Lung (tissue), 12 donors: ENCODE data around the gene SULF2. TPM values are rescaled to one million over a fixed set of nuclear protein-coding genes. Genes with fewer than 3 reads are reported as not detected.
A peak's percentile ranks its signal among the peaks of the same experiment; 100 is the strongest.

Experiments
- ATAC-seq: fragments of 200-7000 bp; cut with Tn5 transposase; one replicate; pipeline ENCODE4 v1.9.1; 2020; ENCODE audit warnings: moderate number of reproducible peaks; ENCODE audit not compliant: insufficient read depth, low FRiP score
- DNase-seq, 3 donors: peaks; one replicate each; pipeline ENCODE4 v3.0.0-alpha.2; 2013 to 2017
- H3K27ac ChIP-seq, 2 donors: one replicate each; pipeline ENCODE4 v1.5.1; 2013; ENCODE audit warnings: mild to moderate bottlenecking in 2 of 2, moderate library complexity in 2 of 2, control low read depth in 1 of 2, inconsistent platforms in 1 of 2, low read depth in 1 of 2, low read length in 1 of 2
- H3K27me3 ChIP-seq, 3 donors: one replicate each; pipeline ENCODE4 v1.5.1; 2013; ENCODE audit warnings: low read length in 2 of 3; ENCODE audit not compliant: control insufficient read depth in 3 of 3, insufficient read depth in 3 of 3
- H3K36me3 ChIP-seq, 4 donors: one replicate each; pipeline ENCODE4 v1.5.1; 2013; ENCODE audit warnings: low read length in 4 of 4, mild to moderate bottlenecking in 1 of 4, moderate library complexity in 1 of 4; ENCODE audit not compliant: control insufficient read depth in 4 of 4, insufficient read depth in 4 of 4
- H3K4me1 ChIP-seq, 5 donors: one replicate each; pipeline ENCODE4 v1.5.1; 2013; ENCODE audit warnings: low read length in 5 of 5, mild to moderate bottlenecking in 2 of 5, moderate library complexity in 1 of 5; ENCODE audit not compliant: control insufficient read depth in 5 of 5, insufficient read depth in 5 of 5
- H3K4me3 ChIP-seq: one replicate; pipeline ENCODE4 v1.5.1; 2013; ENCODE audit warnings: mild to moderate bottlenecking, control low read depth, moderate library complexity
- H3K9ac ChIP-seq, 2 donors: one replicate each; pipeline ENCODE4 v1.5.1; 2013; ENCODE audit warnings: low read length in 2 of 2, control low read depth in 1 of 2; ENCODE audit not compliant: insufficient read depth in 1 of 2
- H3K9me3 ChIP-seq, 4 donors: one replicate each; pipeline ENCODE4 v1.5.1; 2013; ENCODE audit warnings: low read length in 3 of 4, mild to moderate bottlenecking in 1 of 4, moderate library complexity in 1 of 4; ENCODE audit not compliant: control insufficient read depth in 4 of 4, insufficient read depth in 3 of 4
- WGBS, 2 donors: extraction: QIAGEN DNeasy Blood & Tissue Kit; methylation state at CpG; one replicate each; pipeline ENCODE4 v1.1.7; 2013; 5-methylcytosine and 5-hydroxymethylcytosine counted together
- polyA plus RNA-seq, 2 donors: library from polyadenylated mRNA; stranded (reverse); fragments of 200-250 nt; gene quantifications; one replicate each; pipeline ENCODE4 v1.2.1, GENCODE V29; 2013
- total RNA-seq, 2 donors: library from RNA; depleted of rRNA in 1 of 2; stranded (reverse); fragments of >200 nt in 1 of 2; gene quantifications; one replicate each; pipeline ENCODE4 v1.2.1, GENCODE V29; 2014 to 2021
- TF ChIP-seq, protein P1 (sequence below): IDR thresholded peaks from 2 replicates; pipeline ENCODE4 v1.5.1; 2012; ENCODE audit warnings: mild to moderate bottlenecking; ENCODE audit errors: control extremely low read depth, extremely low read depth
- donor health status: control.
- donor health status: control.
- donor health status: Bipolar disorder and iron deficiency.
- donor health status: healthy.
- donor health status: DM: yes; HTN: yes; CAD: no.

Gene SULF2
- total and polyA plus RNA-seq, 4 donors, result 17.7 to 42.4 (median 23.6) TPM

DNA sequence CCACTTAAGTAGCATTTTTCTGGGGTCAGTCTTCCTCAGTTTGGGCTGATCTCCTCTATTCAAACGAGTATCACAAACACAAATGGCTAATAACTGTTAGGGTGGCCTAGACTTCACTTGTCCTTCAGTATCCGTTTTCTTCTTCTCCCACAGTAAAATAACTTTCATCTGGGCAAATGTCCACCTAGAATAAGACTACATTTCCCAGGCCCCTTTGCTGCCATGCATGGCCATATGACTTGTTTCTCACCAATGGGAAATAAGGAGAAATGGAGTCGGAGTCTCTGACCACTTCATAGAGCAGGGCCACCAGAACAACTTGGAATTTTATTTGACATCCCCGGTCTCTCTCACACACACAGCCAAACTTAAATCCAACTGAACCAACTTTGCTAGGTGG lies 51.4 kb downstream of the SULF2 start:
- no peak overlapping the region for H3K9ac ChIP-seq
- H3K27ac ChIP-seq, result no peak overlapping the region
- WGBS, 2 donors, result 88 to 93% methylated on average over 4 of the region's 4 CpGs
- no peaks in the 10 kb centered on the region for H3K9me3 ChIP-seq
- H3K27me3 ChIP-seq, result no peaks in the 10 kb centered on the region
- no peak overlapping the region for H3K4me3 ChIP-seq
- no peak for ATAC-seq
- no peaks in the 10 kb centered on the region for H3K36me3 ChIP-seq
- no peak for DNase-seq
- TF ChIP-seq, protein P1, sequence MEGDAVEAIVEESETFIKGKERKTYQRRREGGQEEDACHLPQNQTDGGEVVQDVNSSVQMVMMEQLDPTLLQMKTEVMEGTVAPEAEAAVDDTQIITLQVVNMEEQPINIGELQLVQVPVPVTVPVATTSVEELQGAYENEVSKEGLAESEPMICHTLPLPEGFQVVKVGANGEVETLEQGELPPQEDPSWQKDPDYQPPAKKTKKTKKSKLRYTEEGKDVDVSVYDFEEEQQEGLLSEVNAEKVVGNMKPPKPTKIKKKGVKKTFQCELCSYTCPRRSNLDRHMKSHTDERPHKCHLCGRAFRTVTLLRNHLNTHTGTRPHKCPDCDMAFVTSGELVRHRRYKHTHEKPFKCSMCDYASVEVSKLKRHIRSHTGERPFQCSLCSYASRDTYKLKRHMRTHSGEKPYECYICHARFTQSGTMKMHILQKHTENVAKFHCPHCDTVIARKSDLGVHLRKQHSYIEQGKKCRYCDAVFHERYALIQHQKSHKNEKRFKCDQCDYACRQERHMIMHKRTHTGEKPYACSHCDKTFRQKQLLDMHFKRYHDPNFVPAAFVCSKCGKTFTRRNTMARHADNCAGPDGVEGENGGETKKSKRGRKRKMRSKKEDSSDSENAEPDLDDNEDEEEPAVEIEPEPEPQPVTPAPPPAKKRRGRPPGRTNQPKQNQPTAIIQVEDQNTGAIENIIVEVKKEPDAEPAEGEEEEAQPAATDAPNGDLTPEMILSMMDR, result no peak
- no peaks in the 10 kb centered on the region for H3K4me1 ChIP-seq

DNA sequence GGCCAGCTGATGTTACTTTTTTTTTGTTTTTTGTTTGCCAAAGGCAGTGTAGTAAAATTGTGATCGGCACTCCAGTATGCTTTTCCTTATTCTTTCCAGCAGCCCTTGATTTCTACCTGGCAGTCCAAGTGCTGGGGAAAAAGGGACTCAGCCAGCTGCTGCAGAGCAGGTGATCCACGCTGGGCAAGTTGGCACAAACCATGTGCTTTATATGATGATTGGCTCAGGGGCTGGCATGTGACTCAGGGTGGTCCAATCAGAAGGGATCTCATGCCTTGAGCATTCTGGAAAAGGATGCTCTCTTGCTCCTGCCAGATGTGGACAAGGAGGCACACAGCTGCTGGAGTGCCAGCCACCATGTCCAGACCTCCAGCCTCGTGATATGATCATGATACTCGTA lies 54.5 kb downstream of the SULF2 start:
- Histone ChIP-seq H3K27ac (no peak overlapping the region), H3K4me3 (no peak overlapping the region), H3K9me3 (no peaks in the 10 kb centered on the region), H3K36me3 (no peaks in the 10 kb centered on the region), H3K9ac (no peak overlapping the region), H3K4me1 (peaks cover 0 to 3% (median 0%) of the 10 kb centered on the region in 5 donors), H3K27me3 (no peaks in the 10 kb centered on the region)
- ATAC-seq, result no peak
- TF ChIP-seq, protein P1, result no peak
- WGBS, 2 donors, result 90 to 95% methylated on average over 4 of the region's 4 CpGs
- DNase-seq, result no peak

DNA sequence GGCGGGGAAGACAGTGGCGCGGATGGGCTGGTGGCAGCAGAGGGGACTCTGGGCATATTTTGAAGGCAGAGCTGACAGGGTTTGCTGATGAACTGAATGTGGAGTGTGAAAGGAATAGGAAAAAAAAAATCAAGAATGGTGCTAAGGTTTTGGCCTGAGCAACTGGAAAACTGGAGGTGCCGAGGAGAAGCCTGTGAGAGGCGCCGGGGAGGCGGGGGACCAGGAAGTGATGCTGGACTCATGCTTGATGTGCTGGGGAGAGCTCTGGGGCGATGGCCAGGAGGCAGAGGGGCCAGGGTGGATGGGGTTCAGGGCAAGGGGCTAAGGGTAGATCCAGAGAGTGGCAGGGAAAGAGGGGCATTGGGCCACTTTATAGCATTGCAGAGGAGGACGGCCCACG lies 55.8 kb downstream of the SULF2 start:
- ATAC-seq, result no peak
- no peak overlapping the region for H3K4me3 ChIP-seq
- no peak overlapping the region for H3K9ac ChIP-seq
- TF ChIP-seq, protein P1, result no peak
- H3K27ac ChIP-seq, result no peak overlapping the region
- no peaks in the 10 kb centered on the region for H3K27me3 ChIP-seq
- peaks cover 0 to 3% (median 0%) of the 10 kb centered on the region in 5 donors for H3K4me1 ChIP-seq
- WGBS, 2 donors, result 94% methylated on average over 10 of the region's 10 CpGs
- no peak for DNase-seq
- no peaks in the 10 kb centered on the region for H3K36me3 ChIP-seq
- no peaks in the 10 kb centered on the region for H3K9me3 ChIP-seq

DNA sequence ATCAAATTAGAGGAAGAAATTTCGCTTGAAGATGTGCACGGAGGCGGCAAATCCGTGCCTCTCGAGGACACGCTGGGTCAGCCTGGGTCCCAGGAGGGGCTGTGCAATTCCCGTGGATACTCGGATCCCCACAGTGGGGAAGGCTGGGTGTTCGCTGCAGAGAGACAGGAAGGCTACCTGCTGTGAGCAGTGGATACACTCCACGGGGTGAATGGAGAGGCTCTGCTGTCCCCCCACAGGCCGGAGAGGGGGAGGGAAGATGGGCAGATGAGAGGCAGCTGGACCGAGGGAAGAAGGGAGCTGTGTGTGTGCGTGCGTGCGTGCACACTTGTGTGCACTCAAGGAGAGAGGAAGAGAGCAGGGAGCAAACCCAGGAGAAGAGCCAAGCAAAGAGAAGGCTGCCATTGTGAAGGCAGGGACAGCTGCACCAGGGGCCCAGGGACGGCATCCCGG lies 57.3 kb downstream of the SULF2 start:
- TF ChIP-seq, protein P1, result no peak
- Histone ChIP-seq H3K36me3 (no peaks in the 10 kb centered on the region), H3K27me3 (no peaks in the 10 kb centered on the region), H3K9me3 (no peaks in the 10 kb centered on the region), H3K4me1 (peaks cover 0 to 3% (median 0%) of the 10 kb centered on the region in 5 donors), H3K9ac (no peak overlapping the region), H3K27ac (peak overlapping the region in 1 of 2 donors; percentile 49), H3K4me3 (no peak overlapping the region)
- WGBS, 2 donors, result 38 to 50% methylated on average over 17 of the region's 17 CpGs
- DNase-seq, result no peak
- no peak for ATAC-seq
